ENCODE results near the gene CRADD. TPM values are rescaled to one million over a fixed set of nuclear protein-coding genes. Genes with fewer than 3 reads are reported as not detected.
"Not testable (repeated sequence)": the region's sequence is repeated elsewhere in the genome, so short reads cannot be mapped to it uniquely, and the experiment has no call there.

CRADD gene
- polyA plus RNA-seq, 1 of the 3 experiments (the other 2 are of a cell fraction) = 13.6 TPM

GRCh38 chr12:93884794-93885460 is 207.8 kb downstream of the CRADD start:
- Histone ChIP-seq H3K4me3 (ENCODE audit: low read depth in 2 of 2, low read length in 1 of 2) (no peak overlapping the region), H3K9ac (peak overlapping the region; percentile 48), H3K27ac (ENCODE audit: low read depth in 2 of 2, low read length in 1 of 2) (peak overlapping the region in 1 of 2 experiments; percentile 78; a peak in 2 of 4 replicates), H3K9me2 (no peaks in the 10 kb centered on the region), H2AFZ (ENCODE audit: low read depth) (peak overlapping the region; percentile 27; the same call in 1 of the 2 replicates), H3K9me3 (no peaks in the 10 kb centered on the region), H3K79me2 (ENCODE audit: insufficient read depth) (no peaks in the 10 kb centered on the region), H3K27me3 (ENCODE audit: insufficient read depth) (no peaks in the 10 kb centered on the region), H3K4me1 (ENCODE audit: control insufficient read depth in 1 of 2, insufficient read depth in 2 of 2, low read depth in 1 of 2, low read length in 1 of 2) (peaks cover 35 to 36% of the 10 kb centered on the region in 2 experiments; a peak in 3 of 4 replicates), H3K4me2 (peak overlapping the region; percentile 35; the same call in 1 of the 2 replicates), H4K20me1 (ENCODE audit: insufficient read depth) (no peaks in the 10 kb centered on the region), H3K36me3 (replicated peaks in 1 of 2; ENCODE audit: control insufficient read depth in 1 of 2, insufficient read depth in 2 of 2, low read length in 1 of 2) (no peaks in the 10 kb centered on the region), H3F3A (replicated peaks; ENCODE audit: insufficient read depth) (peaks cover 21% of the 10 kb centered on the region)
- TF ChIP-seq ZBTB33 (IDR thresholded peaks at IDR 0.05; ENCODE audit: borderline replicate concordance, low read depth) (no peak), EP300 (IDR thresholded peaks at IDR 0.05; ENCODE audit: borderline replicate concordance in 1 of 2, low read depth in 1 of 2, low read length in 1 of 2) (peak in 1 of 2 experiments; percentile 48; a peak in 1 of 4 replicates), MXI1 (IDR thresholded peaks at IDR 0.05; ENCODE audit: low read depth, low read length) (no peak), TAF1 (IDR thresholded peaks at IDR 0.05; ENCODE audit: borderline replicate concordance, low read depth, low read length) (no peak), RXRA (IDR thresholded peaks at IDR 0.05; ENCODE audit: borderline replicate concordance, low read depth) (peak; percentile 91), PBX3 (IDR thresholded peaks at IDR 0.05) (no peak), MAX (IDR thresholded peaks at IDR 0.05; ENCODE audit: low read depth) (no peak), TEAD4 (IDR thresholded peaks at IDR 0.05; ENCODE audit: borderline replicate concordance, insufficient read depth) (0 out of 2 replicates have a peak, but pooled peaks have one; percentile 22), TCF12 (IDR thresholded peaks at IDR 0.05) (peak; percentile 29; the same call in 1 of the 2 replicates)
- no peak for DNase-seq
- ChIA-PET CTCF (interaction anchor here (0.9 to 1.0 kb wide), 2 partner anchors 117 to 217 kb away, joined by 3 to 4 read pairs; no protein-coding TSS in a partner anchor), POLR2A (no interaction called here)
- 70% methylated on average over 5 of the region's 5 CpGs for WGBS (ENCODE audit: low lambda C conversion rate)

GRCh38 chr12:93885973-93886532 is 208.9 kb downstream of the CRADD start:
- 96% methylated on average over 7 of the region's 7 CpGs for whole genome bisulfite sequencing (ENCODE audit: low lambda C conversion rate)
- H3K9me2 ChIP-seq; H3K9me3 ChIP-seq; H3K79me2 ChIP-seq (ENCODE audit: insufficient read depth); H4K20me1 ChIP-seq (ENCODE audit: insufficient read depth); H3K36me3 ChIP-seq (replicated peaks in 1 of 2; ENCODE audit: control insufficient read depth in 1 of 2, insufficient read depth in 2 of 2, low read length in 1 of 2); H3K27me3 ChIP-seq (ENCODE audit: insufficient read depth); H2AFZ ChIP-seq (ENCODE audit: low read depth); DNase-seq; H3K4me3 ChIP-seq (ENCODE audit: low read depth in 2 of 2, low read length in 1 of 2): not testable (repeated sequence)
- ChIA-PET CTCF (interaction anchor here (0.9 to 3.2 kb wide), 7 partner anchors 9 to 316 kb away, joined by 3 to 25 read pairs (median 4); no protein-coding TSS in a partner anchor), POLR2A (interaction anchor here (0.6 kb wide), 2 partner anchors 56 to 120 kb away, joined by 3 read pairs; no protein-coding TSS in a partner anchor)
- H3K27ac ChIP-seq (ENCODE audit: low read depth in 2 of 2, low read length in 1 of 2) = peak overlapping the region; percentile 59 to 86; a peak in 3 of 4 replicates
- H3F3A ChIP-seq (replicated peaks; ENCODE audit: insufficient read depth) = peaks cover 10% of the 10 kb centered on the region
- peaks cover 25 to 35% of the 10 kb centered on the region in 2 experiments; a peak in 3 of 4 replicates for H3K4me1 ChIP-seq (ENCODE audit: control insufficient read depth in 1 of 2, insufficient read depth in 2 of 2, low read depth in 1 of 2, low read length in 1 of 2)
- peak overlapping the region; percentile 48; the same call in 1 of the 2 replicates for H3K9ac ChIP-seq
- peak overlapping the region; percentile 27 for H3K4me2 ChIP-seq
